GM18511 (cell line): Measurements from ENCODE around the gene PBRM1.

Experiments
- ATAC-seq: cut with Tn5 transposase; IDR thresholded peaks from one replicate; pipeline ENCODE4 v1.9.1; 2021; ENCODE audit warnings: mild to moderate bottlenecking, moderate library complexity; ENCODE audit not compliant: unreplicated experiment

PBRM1 gene

DNA sequence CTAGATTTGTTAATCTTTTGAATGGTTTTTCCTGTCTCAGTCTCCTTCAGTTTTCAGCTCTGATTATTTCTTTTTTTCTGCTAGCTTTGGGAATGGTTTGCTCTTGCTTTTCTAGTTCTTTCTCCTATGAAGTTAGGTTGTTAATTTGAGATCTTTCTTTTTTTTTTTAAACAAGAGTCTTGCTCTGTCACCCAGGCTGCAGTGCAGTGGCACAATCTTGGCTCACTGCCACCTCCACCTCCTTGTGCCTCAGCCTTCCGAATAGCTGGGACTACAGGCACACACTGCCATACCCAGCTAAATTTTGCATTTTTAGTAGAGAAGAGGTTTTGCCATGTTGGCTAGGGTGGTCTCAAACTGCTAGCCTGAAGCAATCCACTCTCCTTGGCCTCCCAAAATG, 92.6 kb downstream of the PBRM1 start:
- no peak for ATAC-seq

DNA sequence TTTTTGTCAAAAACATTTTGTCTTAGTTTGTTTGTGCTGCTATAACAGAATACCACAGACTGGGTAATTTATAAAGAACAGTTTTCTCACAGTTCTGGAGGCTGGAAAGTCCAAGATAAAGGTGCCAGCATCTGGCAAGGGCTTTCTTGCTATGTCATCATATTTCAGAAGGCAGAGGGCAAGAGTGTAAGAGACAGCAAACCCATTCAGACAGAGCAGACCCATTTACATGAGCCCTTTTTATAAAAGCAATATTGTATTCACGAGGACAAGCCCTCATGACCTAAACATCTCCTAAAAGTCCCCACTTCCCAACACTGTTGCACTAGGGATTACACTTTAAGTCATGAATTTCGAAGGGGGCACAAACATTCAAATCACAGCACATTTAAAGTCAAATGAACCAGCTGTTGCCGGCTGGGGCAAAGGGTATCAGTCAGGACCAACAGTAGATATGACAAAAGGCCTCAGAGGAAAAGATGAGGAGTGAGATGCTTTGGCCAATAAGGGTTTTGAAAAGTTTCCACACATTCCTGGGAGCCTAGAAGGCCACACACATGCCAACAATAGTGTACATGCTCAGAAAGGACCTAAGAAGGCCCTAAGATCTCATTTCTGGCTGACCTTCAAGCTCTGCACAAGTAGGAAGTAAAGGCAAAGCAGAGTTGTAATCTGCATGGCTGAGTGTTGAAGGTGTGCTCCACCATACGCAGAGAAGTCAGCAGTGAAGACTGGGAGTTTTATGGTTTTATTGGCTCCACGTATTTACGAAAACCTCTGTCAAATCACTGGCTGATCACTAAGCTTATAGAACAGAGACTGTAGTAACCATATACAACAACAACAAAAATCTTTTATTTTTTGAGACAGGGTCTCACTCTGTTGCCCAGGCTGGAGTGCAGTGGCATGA, 111.4 kb downstream of the PBRM1 start:
- no peak for ATAC-seq

DNA sequence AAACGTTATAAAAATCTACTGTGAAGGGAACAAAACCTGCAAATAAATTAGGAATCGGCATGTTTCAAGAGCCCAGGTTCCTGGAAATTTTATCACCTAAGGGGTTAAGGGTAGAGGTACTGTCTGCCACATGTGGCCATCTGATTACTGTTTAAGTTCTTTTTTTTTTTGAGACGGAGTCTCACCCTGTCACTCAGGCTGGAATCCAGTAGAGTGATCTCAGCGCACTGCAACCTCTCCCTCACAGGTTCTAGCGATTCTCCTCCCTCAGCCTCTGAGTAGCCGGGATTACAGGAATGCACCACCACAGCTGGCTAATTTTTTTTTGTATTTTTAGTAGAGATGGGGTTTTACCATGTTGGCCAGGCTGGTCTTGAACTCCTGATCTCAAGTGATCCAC, 113.5 kb downstream of the PBRM1 start:
- no peak for ATAC-seq

DNA sequence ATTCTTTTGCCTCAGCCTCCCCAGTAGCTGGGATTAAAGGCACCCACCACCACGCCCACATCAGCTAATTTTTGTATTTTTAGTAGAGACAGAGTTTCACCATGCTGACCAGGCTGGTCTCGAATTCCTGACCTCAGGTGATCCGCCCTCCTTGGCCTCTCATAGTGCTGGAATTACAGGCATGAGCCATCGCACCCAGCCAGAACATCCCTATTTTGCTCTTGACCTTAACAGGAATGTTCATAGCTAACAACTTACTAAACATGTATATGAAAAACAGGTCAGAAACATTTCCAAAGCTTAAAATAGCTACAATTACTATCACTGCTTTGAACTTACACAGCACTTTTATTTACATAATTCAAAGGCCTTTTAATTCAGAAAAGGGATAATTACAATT, 115.6 kb downstream of the PBRM1 start:
- ATAC-seq: no peak

DNA sequence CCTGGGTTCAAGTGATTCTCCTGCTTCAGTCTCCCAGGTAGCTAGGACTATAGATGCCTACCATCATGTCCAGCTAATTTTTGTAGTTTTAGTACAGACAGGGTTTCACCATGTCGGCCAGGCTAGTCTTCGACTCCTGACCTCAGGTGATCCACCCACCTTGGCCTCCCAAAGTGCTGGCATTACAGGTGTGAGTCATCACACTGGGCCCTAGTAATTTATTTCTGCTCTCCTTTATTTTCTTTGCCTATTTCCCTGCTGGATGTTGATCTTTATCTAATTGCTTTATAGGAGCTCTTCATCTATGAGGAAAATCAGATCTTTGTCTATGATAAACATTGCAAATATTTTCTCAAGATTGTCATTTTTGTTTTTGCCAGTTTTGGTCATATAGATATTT, 117.6 kb downstream of the PBRM1 start:
- no peak for ATAC-seq

DNA sequence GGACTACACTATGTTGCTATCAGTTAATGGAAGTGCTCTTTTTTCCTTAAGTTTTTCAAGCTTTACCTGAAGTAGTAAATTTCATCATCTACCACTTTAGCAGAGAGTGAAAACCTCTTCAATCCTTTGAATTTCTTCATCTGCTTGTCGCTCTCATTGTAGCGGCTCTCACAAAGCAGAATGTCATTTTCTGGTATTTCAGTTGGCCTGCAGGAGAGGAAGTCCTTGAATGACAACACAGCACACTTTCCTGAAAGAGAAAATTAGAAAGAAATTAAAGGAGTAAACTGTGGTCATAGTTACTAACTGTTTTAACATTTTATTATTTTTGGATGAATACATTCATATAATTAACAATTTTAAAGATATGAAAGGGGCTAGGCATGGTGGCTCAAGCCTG, 121.7 kb downstream of the PBRM1 start:
- no peak for ATAC-seq

DNA sequence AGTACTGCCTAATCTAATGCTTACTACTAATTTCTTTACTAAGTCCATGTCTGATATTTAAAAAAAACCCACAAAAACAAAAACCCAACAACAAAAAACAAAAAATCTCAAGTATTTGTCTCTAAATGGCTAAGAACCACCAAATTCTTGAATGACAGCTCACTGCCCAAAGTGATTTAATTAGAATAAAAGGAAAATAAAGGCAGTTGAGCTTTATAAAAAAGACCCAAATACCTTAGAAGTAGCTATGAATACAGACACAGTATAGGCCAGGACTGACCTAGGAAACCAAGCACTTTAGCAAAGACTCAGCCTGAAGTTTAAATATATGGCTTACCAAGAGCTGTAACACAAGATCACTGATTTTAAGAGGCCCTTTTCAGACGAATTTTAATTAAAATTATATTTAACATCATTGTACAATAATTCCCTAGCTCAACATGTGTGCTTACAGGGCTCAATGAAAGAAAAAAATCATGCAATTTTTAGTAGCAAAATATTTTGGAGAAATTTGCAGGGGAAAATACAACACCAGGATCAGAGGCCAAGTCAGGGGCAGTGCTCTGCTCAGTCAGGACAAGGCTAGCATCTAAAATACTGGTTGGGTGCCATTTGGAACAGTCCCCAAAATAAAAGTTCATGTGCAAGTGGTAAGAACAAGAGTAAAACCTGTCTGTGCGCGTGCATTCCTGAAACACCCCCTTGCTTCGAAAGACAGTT, 124.5 kb downstream of the PBRM1 start:
- no peak for ATAC-seq

DNA sequence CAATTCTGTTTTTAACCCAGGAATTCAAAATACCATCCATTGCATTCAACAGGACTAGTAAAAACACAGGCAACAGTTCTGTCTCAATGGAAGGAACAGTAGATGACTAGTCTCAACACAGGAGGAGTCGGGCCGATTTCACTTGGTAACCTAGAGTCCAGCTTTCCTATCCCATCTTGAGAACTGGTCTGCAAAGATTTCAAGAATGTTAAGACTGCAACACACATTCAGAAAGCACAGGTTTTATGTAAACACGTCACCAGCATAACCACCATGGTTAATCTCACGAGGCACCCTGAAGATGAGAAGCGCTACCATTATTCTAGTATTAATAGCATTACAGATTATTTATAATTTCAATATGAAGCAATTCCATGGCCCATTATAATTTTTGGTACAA, 127.3 kb downstream of the PBRM1 start:
- ATAC-seq: no peak

DNA sequence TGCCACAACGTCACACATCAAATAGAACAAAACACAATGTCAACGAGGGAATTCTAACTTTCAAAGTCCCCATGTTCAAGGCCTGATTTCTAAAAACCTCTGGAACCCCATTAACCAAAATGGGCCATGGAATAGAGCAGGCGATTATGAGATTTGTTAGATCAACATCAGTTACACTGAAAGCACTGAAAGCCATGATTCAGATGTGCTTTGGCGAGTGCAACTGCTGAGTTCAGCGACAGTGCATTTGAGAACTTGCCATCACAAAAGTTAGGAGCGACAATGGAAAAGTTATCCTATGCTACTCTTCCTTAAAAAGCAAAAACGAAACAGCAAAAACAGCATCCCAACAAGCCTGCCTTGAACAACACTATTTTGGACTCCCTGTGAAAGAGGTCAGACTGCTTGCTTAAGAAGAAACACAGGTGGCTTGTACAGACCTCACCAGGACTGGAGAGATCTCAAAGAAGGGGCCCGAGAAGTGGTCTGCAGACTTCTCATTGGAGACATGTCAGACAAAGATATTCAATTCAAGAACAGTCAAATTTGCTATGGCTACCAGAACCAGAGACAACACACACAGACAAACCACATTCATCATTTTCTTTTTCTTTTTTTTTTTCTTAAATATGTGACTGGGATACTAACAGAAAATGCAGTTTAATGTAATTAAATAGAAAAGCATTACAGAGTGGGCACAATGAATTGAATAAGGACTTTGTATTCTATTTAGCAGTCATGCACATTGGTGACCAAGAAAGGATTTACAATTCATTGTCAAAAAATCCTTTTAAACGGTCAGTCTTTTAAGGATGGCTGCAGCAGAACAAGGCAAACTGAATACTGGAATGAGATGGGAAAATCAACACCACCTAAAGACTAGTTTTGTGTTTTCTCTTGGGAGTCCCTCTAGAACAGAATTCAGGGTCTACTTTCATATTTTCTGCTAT, 128.4 kb downstream of the PBRM1 start:
- ATAC-seq: no peak

DNA sequence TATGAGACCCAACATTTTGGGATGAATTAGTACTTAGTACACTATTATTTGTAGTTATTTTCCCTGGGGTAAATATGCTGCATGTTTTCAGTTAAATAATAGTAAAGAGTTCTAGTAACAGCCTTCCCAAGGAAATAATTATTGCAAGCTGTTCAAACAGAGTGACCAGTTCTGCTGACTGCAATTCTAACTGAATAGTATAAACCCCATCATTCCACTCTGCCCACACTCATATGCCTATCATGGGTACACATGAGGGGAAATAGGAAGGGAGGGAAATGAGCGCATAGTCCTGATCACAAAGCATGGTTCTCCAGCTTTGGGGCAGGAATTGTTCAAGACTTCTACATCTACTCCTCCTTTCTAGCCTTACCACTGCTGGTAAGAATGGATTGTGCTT, 130.7 kb downstream of the PBRM1 start:
- ATAC-seq: no peak

DNA sequence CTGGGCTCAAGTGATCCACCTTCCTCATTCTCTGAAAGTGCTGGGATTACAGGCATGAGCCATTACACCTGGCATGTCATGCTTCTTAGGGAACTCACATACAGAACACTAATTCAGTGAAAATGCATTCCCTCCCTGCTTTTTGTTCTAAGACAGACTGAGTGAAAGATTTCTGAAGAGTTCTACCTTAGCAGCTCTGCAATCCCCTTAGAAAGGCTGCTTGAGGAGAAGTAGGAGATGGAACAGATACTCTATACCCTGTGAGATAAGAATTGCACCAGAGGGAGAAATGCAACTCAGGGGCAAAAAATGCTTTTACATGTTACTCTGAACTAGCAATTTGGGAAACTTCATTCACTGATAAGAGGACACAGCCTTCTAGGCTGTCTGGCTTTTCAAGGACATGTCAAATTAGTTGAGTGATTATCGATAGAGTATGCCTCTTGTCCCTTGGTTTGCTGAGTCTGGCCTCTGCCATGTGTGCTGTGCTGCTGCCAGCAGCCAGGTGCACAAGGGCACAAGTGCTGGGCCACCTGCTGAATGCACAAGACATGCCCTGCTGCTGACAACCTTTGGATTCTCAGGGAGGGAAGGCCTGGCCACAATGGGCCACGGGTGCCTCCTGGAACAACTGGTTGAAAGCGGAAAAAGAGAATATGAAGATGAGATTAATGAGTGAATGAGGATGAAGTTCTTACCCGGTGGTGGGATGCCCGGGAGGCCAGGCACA, 131.5 kb downstream of the PBRM1 start:
- no peak for ATAC-seq

DNA sequence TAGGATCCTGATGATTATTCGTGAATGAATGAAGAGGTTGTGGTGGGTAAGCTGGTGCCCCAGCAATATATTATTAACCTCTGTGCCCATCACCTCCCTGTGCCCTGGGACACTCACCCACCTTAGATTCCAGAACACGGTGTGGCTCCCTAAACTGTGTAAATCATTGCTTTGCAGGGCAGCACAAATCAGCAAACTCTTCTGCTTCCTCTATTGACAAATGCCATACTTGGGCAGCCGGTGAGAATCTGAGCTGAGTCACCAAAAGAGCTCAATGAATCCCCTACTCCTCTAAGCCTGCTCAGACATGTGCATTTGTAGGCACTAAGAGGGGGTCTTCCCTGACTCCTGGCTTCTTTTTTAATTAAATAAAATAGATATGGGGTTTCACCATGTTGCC, 133.6 kb downstream of the PBRM1 start:
- ATAC-seq: no peak

DNA sequence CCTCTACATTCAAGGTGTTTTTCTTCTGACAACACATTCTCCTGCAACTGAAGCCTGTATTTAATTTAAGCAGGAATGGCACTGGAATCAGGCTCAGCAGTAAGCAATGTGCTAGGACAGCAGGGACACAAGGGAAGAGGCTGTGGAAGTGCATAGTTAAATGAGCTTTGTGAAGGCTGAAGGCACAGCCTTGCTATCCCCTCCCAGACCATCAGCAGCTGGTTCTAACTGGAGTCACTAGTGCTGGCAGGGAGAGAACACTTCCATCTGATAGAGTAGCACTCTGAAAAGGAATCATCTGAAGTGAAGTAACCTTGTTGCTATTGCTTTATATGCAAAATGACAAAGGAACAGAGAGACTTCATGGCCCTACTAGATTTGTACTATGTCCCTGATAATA, 134.6 kb downstream of the PBRM1 start:
- no peak for ATAC-seq

DNA sequence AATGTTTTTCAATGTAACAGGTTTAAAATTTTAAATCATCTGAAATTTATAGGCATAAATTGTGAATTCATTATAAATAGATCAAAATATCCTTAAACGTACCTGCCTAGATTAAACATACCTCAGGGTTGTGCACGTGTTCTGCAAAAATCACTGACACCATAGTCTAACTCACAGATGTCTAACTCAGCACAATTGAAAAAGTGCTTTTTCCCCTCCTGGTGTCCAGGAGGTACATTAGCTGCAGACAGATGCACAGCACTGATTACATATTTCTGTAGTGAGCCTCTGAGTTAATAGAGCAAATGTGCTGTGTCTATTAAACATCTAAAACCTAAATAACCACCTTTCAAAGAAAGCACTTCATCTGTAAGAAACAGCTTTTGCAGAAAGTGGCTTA, 138.6 kb downstream of the PBRM1 start:
- no peak for ATAC-seq

DNA sequence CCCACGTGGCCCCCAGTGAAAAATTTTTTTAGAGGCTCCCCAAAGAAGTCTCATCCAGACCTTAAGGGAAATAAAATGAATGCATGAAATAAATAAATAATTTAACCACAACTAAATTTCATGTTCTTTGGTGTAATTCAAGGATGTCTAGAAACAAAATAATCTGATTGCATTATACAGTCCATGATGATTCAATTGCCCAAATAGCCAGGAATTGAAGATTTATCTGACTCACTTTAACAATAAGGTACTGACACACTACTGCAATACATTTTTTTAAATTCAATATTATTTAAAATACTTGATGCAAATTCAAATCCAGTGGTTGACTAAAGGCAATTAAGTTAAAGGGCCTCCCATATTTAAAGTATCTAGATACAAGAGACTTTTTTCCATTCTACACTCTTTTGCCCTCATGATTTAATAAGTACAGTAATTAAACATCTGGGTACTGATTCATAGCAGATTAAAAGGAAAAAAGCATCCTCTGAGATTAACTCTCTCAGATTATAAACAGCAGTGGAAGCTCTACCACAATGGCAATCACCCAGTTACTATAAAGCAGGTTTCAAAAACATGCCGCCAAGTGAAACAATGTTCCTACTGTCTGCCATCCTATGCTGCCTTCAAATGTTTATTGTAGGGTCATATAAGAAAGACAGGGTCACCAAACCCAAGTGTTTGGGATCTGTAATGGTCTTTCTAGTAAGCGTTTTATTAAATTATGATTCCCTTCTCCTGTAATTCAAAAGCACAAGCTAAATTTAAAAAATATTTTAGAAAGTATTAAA, 139.4 kb downstream of the PBRM1 start:
- ATAC-seq: no peak

DNA sequence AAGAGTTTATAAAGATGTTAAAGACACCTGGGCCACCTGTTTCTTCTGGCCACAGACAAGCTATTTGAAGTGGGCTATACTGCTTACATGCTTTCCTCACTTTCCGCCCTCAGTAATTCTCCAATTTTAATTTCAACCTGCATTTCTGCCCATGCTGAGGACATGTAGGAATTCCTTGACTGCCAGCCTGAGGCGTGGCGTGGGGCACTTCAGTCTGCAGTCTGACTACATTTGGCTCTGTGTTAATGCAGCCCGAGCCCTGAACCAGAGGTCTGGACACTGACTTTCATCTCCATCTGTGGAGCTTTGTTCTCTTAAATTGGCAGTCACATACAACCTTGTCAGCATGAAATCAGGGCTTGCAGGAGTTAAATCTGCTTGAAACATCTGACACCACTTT, 140.8 kb downstream of the PBRM1 start:
- ATAC-seq: no peak

DNA sequence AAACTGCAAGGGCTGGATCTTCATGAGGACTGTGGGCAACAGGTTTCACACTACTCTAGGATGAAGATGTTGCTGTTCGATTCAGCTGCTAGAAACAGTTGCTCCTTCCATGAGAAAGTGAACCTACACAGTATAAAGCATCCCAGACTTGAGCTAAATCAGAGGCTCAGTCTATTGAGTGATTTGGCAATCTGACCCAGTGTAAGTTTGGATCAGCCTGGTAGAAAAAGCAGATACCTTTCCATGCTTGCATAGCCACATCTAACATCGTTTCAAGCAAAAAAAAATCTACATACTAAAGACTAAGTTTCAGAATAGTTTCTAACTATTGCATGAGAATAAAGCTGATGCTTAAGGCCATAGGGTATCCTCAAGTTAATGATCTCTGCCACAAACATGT, 144.7 kb downstream of the PBRM1 start:
- no peak for ATAC-seq

DNA sequence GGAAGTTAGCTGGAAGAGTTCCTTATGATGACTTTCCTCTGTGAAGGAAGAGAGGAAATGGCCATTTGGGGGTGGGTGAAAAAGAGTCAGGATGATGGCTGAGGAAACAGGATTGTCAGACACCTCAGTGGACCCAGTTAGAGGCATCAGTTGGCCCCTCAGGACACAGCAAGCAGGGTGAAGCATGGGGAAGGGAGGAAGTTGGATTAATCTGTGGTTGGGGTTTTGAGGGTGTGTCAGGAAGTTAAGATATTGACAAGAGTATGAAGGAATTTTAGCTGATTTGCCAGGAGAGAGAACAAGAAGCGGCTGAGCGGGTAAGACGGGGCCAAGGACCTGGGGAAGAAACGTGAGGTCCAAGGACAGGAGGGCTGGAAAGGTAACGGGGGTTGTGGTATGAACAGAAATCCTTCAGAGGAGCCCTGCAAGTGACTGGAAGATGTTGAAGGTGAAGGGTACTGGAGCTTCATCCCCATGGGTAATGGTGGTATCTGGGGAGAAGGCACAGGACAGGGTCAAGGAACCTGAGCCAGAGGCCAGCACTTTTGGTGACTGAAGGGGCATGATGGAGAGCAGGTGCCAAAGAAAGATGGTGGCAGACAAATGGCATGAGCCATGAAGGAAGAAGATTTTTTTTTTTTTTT, 146.6 kb downstream of the PBRM1 start:
- ATAC-seq: no peak

DNA sequence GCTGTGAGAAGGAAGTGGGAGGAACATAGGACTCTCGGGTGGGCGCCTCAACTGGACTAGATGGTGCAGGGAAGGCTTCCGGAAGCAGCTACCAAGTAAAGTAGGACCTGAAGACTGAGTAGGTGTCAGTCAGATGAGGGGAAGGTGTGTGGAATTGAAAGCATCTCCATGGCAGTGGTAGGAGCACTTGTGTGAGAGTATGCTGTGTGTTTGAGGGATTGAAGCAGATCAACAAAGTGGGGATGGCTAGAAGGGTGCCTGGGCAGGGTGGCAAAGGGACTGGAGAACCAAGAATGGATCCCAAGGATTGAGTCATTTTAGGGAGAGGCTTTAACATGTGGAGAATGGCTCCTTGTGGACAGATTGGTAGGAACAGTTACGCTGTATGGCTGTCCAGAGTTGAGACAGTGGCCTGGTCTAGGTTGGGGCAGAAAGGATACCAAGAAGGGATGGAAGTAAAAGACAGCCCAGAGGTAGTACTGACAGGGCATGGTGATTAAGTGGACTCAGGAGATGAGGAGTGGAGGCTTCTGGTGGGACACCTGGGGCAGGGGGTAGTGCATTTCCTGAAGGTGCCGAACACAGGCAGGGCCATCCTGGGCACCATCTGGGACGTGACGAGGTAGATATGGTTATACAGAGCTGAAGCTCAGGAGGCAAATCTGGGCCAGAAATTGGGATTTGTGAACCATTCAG, 147.8 kb downstream of the PBRM1 start:
- ATAC-seq: no peak
